ENCODE results near the gene ZNF587. TPM values are rescaled to one million over a fixed set of nuclear protein-coding genes. Genes with fewer than 3 reads are reported as not detected.

The ZNF587 gene
- total RNA-seq (2014; rRNA removed; shearing (Covaris generic)): 12.9 and 16.9 TPM in 2 replicates

GRCh38 chr19:57849666-57850473 lies at the start of gene ZNF587:
ZNF587 (plus strand) TSS chr19:57849859; CDS start chr19:57850039, 180 bp downstream.

GRCh38 chr19:57814505-57815246 lies 35.0 kb upstream of the ZNF587 start, which contains the start of gene ZNF552:
ZNF552 (minus strand) TSS chr19:57814913; CDS start chr19:57814743, 170 bp downstream.

GRCh38 chr19:57830071-57830602 lies 19.5 kb upstream of the ZNF587 start, which contains the start of gene ZNF587B:
ZNF587B (plus strand) TSS chr19:57830299; CDS start chr19:57830529, 230 bp downstream.

GRCh38 chr19:57888560-57889231 lies 39.0 kb downstream of the ZNF587 start, which contains the start of gene ZNF814:
ZNF814 (minus strand) TSS chr19:57889037; CDS start chr19:57888802, 235 bp downstream.

Other genes starting within 250 kb of the ZNF587 start
- gene ZNF530, start 250.0 kb upstream of the ZNF587 start, total RNA-seq (2014; rRNA removed; shearing (Covaris generic)): 9.0 and 9.4 TPM in 2 replicates
- gene ZNF134, start 235.6 kb upstream of the ZNF587 start, total RNA-seq (2014; rRNA removed; shearing (Covaris generic)): 28.7 and 33.7 TPM in 2 replicates
- gene ZNF211, start 216.7 kb upstream of the ZNF587 start, total RNA-seq (2014; rRNA removed; shearing (Covaris generic)): 5.9 and 6.7 TPM in 2 replicates
- not detected in 2 replicates for gene ZSCAN4, start 180.9 kb upstream of the ZNF587 start, total RNA-seq (2014; rRNA removed; shearing (Covaris generic))
- gene ZNF551, start 167.9 kb upstream of the ZNF587 start, total RNA-seq (2014; rRNA removed; shearing (Covaris generic)): 30.1 and 35.6 TPM in 2 replicates
- 0.03 TPM in 1 of 2 replicates, not detected in the other for gene ZNF154, start 140.7 kb upstream of the ZNF587 start, total RNA-seq (2014; rRNA removed; shearing (Covaris generic))
- gene ZNF671, start 122.2 kb upstream of the ZNF587 start, total RNA-seq (2014; rRNA removed; shearing (Covaris generic)): 3.4 and 4.5 TPM in 2 replicates
- gene ZNF776, start 103.0 kb upstream of the ZNF587 start, total RNA-seq (2014; rRNA removed; shearing (Covaris generic)): 7.2 and 13.3 TPM in 2 replicates
- 16.2 TPM in 2 replicates for gene ZNF586, start 80.2 kb upstream of the ZNF587 start, total RNA-seq (2014; rRNA removed; shearing (Covaris generic))
- 4.9 and 6.2 TPM in 2 replicates for gene ZNF552, start 34.9 kb upstream of the ZNF587 start, total RNA-seq (2014; rRNA removed; shearing (Covaris generic))
- 32.2 and 37.8 TPM in 2 replicates for gene ZNF587B, start 19.6 kb upstream of the ZNF587 start, total RNA-seq (2014; rRNA removed; shearing (Covaris generic))
- gene ZNF814, start 39.2 kb downstream of the ZNF587 start, total RNA-seq (2014; rRNA removed; shearing (Covaris generic)): 26.4 and 28.7 TPM in 2 replicates
- gene ZNF417, start 66.7 kb downstream of the ZNF587 start, total RNA-seq (2014; rRNA removed; shearing (Covaris generic)): 8.6 and 12.9 TPM in 2 replicates
- 4.6 and 5.4 TPM in 2 replicates for gene ZNF418, start 85.5 kb downstream of the ZNF587 start, total RNA-seq (2014; rRNA removed; shearing (Covaris generic))
- gene ZNF256, start 97.8 kb downstream of the ZNF587 start, total RNA-seq (2014; rRNA removed; shearing (Covaris generic)): 5.4 and 8.6 TPM in 2 replicates
- not detected in 2 replicates for gene C19orf18, start 124.7 kb downstream of the ZNF587 start, total RNA-seq (2014; rRNA removed; shearing (Covaris generic))
- 6.1 and 11.5 TPM in 2 replicates for gene ZNF606, start 153.0 kb downstream of the ZNF587 start, total RNA-seq (2014; rRNA removed; shearing (Covaris generic))
- not detected in 2 replicates for gene ZSCAN1, start 184.2 kb downstream of the ZNF587 start, total RNA-seq (2014; rRNA removed; shearing (Covaris generic))
- 0.34 and 0.56 TPM in 2 replicates for gene ZNF135, start 209.4 kb downstream of the ZNF587 start, total RNA-seq (2014; rRNA removed; shearing (Covaris generic))
- gene ZSCAN18, start 248.4 kb downstream of the ZNF587 start, total RNA-seq (2014; rRNA removed; shearing (Covaris generic)): 24.5 and 27.3 TPM in 2 replicates